ENCODE data around the gene XPNPEP1.

The XPNPEP1 gene

GRCh38 chr10:109922976-109923921 lies at the start of gene XPNPEP1:
Gene XPNPEP1, minus strand, starts transcription at chr10:109923511. Its CDS starts 78 bp downstream, at chr10:109923433.
- peak; percentile 82 for DNase-seq (ENCODE audit: low read depth)

DNA sequence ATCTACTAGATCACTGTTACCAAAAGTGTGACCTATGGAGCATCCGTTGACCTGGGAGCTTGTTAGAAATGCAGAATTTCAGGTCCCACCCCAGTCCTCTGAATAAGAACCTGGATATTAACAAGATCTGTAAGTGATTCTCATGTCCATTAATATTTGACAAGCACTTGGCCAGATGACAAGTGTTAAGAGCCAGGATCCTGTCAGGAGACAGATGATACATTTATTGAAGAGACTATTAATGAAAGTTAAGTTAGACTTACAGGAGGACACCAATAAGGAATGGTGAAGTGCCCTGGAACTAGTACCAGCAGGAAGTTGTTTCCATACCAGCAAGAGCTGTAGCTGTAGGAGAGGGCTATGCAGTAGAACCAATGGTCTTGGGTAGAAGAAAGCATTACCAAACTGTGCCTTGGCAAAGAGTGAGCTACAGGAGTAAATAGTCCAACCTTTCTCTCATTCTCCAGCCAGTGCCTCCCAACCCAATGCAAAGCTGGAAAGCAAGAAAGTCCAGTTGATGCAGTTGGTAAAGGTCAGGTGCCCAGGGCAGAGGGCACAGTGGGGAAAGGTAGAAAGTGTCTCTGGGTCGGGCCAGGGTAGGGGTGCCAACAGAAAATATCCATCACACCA lies 49.2 kb upstream of the XPNPEP1 start:
- DNase-seq (ENCODE audit: low read depth) = no peak

- no peak for DNase-seq (ENCODE audit: low read depth)
Measured at GRCh38 chr10:109971634-109972033, 48.3 kb upstream of the XPNPEP1 start.

DNA sequence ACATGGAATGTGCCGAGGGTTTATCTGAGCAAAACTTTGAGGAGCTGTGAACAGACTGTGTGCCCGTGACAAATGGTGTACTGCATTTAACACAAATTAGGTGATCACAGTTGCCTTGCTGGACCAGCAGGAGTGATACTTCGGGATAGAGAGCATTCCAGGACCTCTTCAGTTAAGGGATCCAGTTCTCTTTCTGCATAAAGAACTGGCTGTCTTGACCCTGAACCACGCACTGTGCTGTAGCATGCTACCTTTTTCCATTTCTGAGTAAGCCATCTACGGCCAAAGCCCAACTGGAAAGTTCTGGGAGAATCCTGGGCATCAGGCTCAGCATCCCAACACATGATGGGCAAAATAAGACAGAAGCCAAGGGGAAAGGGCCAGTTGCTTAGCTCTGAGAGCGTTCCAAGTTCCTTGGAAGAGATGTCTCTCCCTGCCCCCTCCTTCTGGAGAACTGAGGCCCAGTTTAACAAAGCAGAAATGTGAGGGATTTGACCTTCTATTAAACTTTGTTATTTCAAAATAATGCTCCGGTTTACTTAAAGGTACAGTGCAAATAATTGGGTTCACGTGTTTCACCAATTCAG lies 46.5 kb upstream of the XPNPEP1 start:
- DNase-seq (ENCODE audit: low read depth) = no peak

DNA sequence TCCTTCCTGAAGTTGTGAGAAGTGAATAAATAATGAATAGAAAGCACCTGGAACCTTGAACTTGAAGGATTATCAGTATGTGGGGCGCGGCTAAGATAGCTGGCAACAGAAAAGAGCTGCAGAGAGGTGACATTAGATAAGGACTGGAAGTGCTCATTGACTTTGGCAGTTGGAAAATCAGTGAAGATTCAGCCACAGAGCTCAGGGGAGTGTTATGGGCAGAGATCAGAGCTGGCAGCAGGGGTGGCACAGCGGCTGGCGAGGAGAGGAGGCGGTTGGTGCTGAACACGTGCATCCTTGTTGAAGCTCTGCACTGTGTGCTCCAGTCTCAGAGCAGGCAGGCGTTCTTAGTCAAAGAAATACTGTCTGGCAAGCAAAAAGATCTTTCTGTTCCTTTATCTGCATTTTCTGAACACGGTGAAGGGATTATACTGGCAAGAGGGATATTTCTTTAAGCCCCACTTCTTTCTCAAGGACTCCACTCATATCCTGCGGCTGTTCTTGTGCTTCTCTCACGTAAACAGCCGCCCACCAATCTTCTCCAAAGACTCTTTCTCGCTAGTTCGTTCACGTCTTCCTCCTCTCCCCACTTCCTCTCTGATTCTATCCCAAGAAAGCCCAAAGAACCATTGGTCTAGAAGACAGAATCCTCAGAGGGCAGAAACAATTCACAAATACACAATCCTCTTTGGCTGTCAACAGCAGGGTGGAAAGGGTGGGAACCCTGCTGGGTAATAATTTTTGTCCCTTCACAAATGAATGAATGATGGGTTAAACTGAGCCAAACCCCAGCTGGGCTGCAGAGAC lies 45.8 kb upstream of the XPNPEP1 start:
- DNase-seq (ENCODE audit: low read depth) = no peak

DNA sequence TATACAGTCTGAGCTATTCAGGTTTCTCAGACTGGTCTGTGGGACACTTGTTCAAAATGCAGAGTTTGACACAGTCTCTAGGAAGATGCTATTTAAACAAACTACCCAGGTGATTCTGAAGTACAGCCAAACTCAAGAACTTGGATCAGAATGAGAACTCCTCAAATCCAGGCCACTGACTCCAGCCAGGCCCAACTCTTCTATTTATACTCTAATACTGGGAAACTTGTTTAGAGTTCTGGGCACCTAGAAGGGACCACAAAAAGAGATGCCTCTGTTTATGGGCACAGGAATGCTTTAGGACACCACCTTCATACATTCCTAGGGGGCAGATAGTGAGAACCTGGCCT lies 44.4 kb upstream of the XPNPEP1 start:
- DNase-seq (ENCODE audit: low read depth) = no peak

DNA sequence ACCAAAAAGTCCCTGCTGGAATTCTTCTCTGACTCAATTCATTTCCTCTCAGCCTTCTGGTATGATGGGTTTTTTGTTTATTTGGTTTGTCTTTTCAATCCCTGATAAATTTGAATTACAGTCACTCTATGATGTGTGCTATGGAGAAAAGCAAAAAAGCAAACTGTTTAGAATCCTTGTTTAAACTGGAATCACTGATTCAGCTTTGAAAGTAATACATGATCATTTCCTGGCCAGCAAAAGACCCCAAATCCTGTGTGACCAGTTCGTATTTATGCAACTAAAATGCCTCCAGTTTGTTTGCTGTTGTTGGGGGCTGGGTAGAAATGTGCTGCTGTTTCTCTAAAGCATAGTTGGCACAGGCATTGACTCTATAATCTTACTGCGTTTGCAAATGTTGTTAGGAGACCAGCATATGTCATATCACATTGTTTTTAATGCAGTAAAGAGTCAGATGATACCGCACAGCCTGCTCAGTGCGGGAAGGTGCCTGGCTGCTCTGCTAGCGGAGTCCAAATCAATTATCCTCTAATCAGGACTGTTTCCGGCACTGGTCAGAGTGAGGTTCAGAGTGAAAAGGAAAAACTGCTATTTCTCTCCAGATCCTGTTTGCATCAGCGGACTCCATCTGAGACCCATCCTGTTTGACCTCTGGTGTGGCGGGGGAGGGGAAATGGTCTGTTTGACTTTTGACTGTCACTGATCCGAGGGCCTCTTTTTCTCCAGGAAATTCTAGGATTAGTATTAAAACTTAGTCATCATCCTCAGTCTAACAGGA lies 43.8 kb upstream of the XPNPEP1 start:
- no peak for DNase-seq (ENCODE audit: low read depth)

DNA sequence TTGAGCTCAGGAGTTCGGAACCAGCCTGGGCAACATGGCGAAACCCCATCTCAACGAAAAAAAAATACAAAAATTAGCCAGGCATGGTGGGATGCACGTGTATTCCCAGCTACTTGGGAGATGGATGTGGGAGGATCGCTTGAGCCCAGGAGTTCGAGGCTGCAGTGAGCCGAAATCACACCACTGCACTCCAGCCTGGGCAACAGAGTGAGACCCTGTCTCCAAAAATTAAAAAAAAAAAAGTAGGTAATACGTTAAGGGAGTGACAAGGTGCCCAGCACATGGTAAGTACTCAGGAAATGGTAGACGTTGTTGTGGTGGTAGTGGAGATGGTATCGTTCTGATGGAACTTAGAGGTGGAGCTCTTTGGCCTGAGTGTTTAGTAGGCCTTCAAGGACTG lies 41.0 kb upstream of the XPNPEP1 start:
- no peak for DNase-seq (ENCODE audit: low read depth)

- DNase-seq (ENCODE audit: low read depth) = no peak
Measured at GRCh38 chr10:109963439-109963838, 40.1 kb upstream of the XPNPEP1 start.

GRCh38 chr10:109962247-109962646 lies 38.9 kb upstream of the XPNPEP1 start:
- DNase-seq (ENCODE audit: low read depth) = no peak

- DNase-seq (ENCODE audit: low read depth) = no peak
Measured at GRCh38 chr10:109961174-109962001, 38.1 kb upstream of the XPNPEP1 start.

DNA sequence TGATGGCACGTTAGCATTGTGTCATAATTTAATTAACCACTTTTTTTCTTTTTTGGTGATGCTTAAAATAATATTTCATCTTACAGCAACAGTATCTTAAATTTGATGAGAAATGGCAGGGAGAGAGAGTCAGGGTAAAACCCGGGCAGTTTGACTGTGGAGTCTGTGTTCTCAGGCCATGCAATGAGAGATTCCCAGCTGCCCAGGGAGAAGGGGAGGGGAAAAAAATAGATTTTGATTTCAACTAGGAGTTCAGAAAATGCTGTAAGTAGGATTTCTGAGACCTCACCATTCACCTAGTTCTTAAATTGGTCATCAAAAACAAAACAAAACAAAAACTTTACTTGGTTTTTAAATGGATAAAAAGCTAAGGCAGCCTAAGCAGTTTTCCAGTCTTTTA lies 37.4 kb upstream of the XPNPEP1 start:
- DNase-seq (ENCODE audit: low read depth) = no peak

GRCh38 chr10:109959259-109960145 lies 36.2 kb upstream of the XPNPEP1 start:
- DNase-seq (ENCODE audit: low read depth) = no peak

GRCh38 chr10:109958059-109958458 lies 34.7 kb upstream of the XPNPEP1 start:
- DNase-seq (ENCODE audit: low read depth) = no peak

- no peak for DNase-seq (ENCODE audit: low read depth)
Measured at GRCh38 chr10:109957092-109957797, 33.9 kb upstream of the XPNPEP1 start.

- DNase-seq (ENCODE audit: low read depth) = no peak
Measured at GRCh38 chr10:109956454-109957091, 33.3 kb upstream of the XPNPEP1 start.

GRCh38 chr10:109953766-109954165 lies 30.5 kb upstream of the XPNPEP1 start:
- DNase-seq (ENCODE audit: low read depth) = no peak

GRCh38 chr10:109952526-109952925 lies 29.2 kb upstream of the XPNPEP1 start:
- no peak for DNase-seq (ENCODE audit: low read depth)
